ENCODE data around the gene PANK1. TPM values are rescaled to one million over a fixed set of nuclear protein-coding genes. Genes with fewer than 3 reads are reported as not detected.
A peak's percentile ranks its signal among the peaks of the same experiment; 100 is the strongest.

PANK1 gene
- total and polyA plus RNA-seq, 5 donors from 2014 or later, result 0.17 to 0.49 (median 0.41) TPM; not detected in 2

- ATAC-seq (ENCODE audit: low read depth in 2 of 2) (no peak), DNase-seq (no peak)
- Mint-ChIP-seq H3K27ac (no peak overlapping the region), H3K9me3 (no peaks in the 10 kb centered on the region), H3K4me1 (peaks cover 5 to 7% (median 5%) of the 10 kb centered on the region in 4 donors), H3K27me3 (peaks cover 26% of the 10 kb centered on the region), H3K36me3 (no peaks in the 10 kb centered on the region), H3K4me3 (no peak overlapping the region)
- no peak overlapping the region for H3K27ac ChIP-seq (ENCODE audit: insufficient read depth, low read length, poor library complexity, severe bottlenecking)
- H3K4me1 ChIP-seq (ENCODE audit: control insufficient read depth, insufficient read depth, low read length, poor library complexity, severe bottlenecking), result peaks cover 17% of the 10 kb centered on the region
- H3K9me3 ChIP-seq (ENCODE audit: control insufficient read depth in 2 of 2, low read length in 2 of 2), result no peaks in the 10 kb centered on the region
- H3K4me3 ChIP-seq (ENCODE audit: low read depth, low read length), result peak overlapping the region; percentile 79
- H3K36me3 ChIP-seq (ENCODE audit: control insufficient read depth, insufficient read depth, low read length), result no peaks in the 10 kb centered on the region
- peaks cover 29% of the 10 kb centered on the region for H3K27me3 ChIP-seq (ENCODE audit: control insufficient read depth, insufficient read depth, low read length)
These were observed 1.6 kb downstream of the PANK1 start for GRCh38 chr10:89643431-89643811.

GRCh38 chr10:89642193-89642592 lies 2.8 kb downstream of the PANK1 start:
- peak overlapping the region in 1 of 4 donors; percentile 16 for H3K4me3 Mint-ChIP-seq
- H3K9me3 Mint-ChIP-seq, result no peaks in the 10 kb centered on the region
- H3K4me3 ChIP-seq (ENCODE audit: low read depth, low read length), result no peak overlapping the region
- peaks cover 17% of the 10 kb centered on the region for H3K4me1 ChIP-seq (ENCODE audit: control insufficient read depth, insufficient read depth, low read length, poor library complexity, severe bottlenecking)
- H3K36me3 ChIP-seq (ENCODE audit: control insufficient read depth, insufficient read depth, low read length), result no peaks in the 10 kb centered on the region
- H3K36me3 Mint-ChIP-seq, result no peaks in the 10 kb centered on the region
- peaks cover 15% of the 10 kb centered on the region for H3K27me3 Mint-ChIP-seq
- peaks cover 27% of the 10 kb centered on the region for H3K27me3 ChIP-seq (ENCODE audit: control insufficient read depth, insufficient read depth, low read length)
- no peak overlapping the region for H3K27ac ChIP-seq (ENCODE audit: insufficient read depth, low read length, poor library complexity, severe bottlenecking)
- H3K9me3 ChIP-seq (ENCODE audit: control insufficient read depth in 2 of 2, low read length in 2 of 2), result no peaks in the 10 kb centered on the region
- no peak for DNase-seq
- peaks cover 5 to 7% (median 5%) of the 10 kb centered on the region in 4 donors for H3K4me1 Mint-ChIP-seq
- ATAC-seq (ENCODE audit: low read depth in 2 of 2), result no peak
- H3K27ac Mint-ChIP-seq, result no peak overlapping the region

- Mint-ChIP-seq H3K4me1 (peaks cover 0 to 2% (median 2%) of the 10 kb centered on the region in 4 donors), H3K9me3 (no peaks in the 10 kb centered on the region)
These were observed 4.8 kb downstream of the PANK1 start for GRCh38 chr10:89640241-89640640.

GRCh38 chr10:89639326-89639725 lies 5.7 kb downstream of the PANK1 start:
- Mint-ChIP-seq H3K27me3 (no peaks in the 10 kb centered on the region), H3K27ac (no peak overlapping the region), H3K4me3 (no peak overlapping the region), H3K4me1 (no peaks in the 10 kb centered on the region), H3K36me3 (no peaks in the 10 kb centered on the region), H3K9me3 (no peaks in the 10 kb centered on the region)
- Histone ChIP-seq H3K9me3 (ENCODE audit: control insufficient read depth in 2 of 2, low read length in 2 of 2) (no peaks in the 10 kb centered on the region), H3K4me3 (ENCODE audit: low read depth, low read length) (no peak overlapping the region), H3K36me3 (ENCODE audit: control insufficient read depth, insufficient read depth, low read length) (no peaks in the 10 kb centered on the region), H3K4me1 (ENCODE audit: control insufficient read depth, insufficient read depth, low read length, poor library complexity, severe bottlenecking) (peaks cover 6% of the 10 kb centered on the region), H3K27me3 (ENCODE audit: control insufficient read depth, insufficient read depth, low read length) (peaks cover 17% of the 10 kb centered on the region), H3K27ac (ENCODE audit: insufficient read depth, low read length, poor library complexity, severe bottlenecking) (no peak overlapping the region)
- ATAC-seq (ENCODE audit: low read depth in 2 of 2), result no peak
- no peak for DNase-seq

More at GRCh38 chr10:89640241-89640640, 4.8 kb downstream of the PANK1 start:
- no peak for ATAC-seq (ENCODE audit: low read depth in 2 of 2)
- DNase-seq, result no peak
- peaks cover 2% of the 10 kb centered on the region for H3K27me3 Mint-ChIP-seq
- Histone ChIP-seq H3K27me3 (ENCODE audit: control insufficient read depth, insufficient read depth, low read length) (peaks cover 17% of the 10 kb centered on the region), H3K4me3 (ENCODE audit: low read depth, low read length) (no peak overlapping the region), H3K36me3 (ENCODE audit: control insufficient read depth, insufficient read depth, low read length) (no peaks in the 10 kb centered on the region), H3K4me1 (ENCODE audit: control insufficient read depth, insufficient read depth, low read length, poor library complexity, severe bottlenecking) (peaks cover 13% of the 10 kb centered on the region), H3K9me3 (ENCODE audit: control insufficient read depth in 2 of 2, low read length in 2 of 2) (no peaks in the 10 kb centered on the region), H3K27ac (ENCODE audit: insufficient read depth, low read length, poor library complexity, severe bottlenecking) (no peak overlapping the region)
- H3K27ac Mint-ChIP-seq, result no peak overlapping the region
- H3K4me3 Mint-ChIP-seq, result no peak overlapping the region
- H3K36me3 Mint-ChIP-seq, result no peaks in the 10 kb centered on the region

GRCh38 chr10:89637113-89637512 lies 7.9 kb downstream of the PANK1 start:
- Mint-ChIP-seq H3K4me3 (no peak overlapping the region), H3K4me1 (no peaks in the 10 kb centered on the region), H3K36me3 (no peaks in the 10 kb centered on the region), H3K27ac (no peak overlapping the region), H3K27me3 (no peaks in the 10 kb centered on the region), H3K9me3 (no peaks in the 10 kb centered on the region)
- no peaks in the 10 kb centered on the region for H3K9me3 ChIP-seq (ENCODE audit: control insufficient read depth in 2 of 2, low read length in 2 of 2)
- H3K4me1 ChIP-seq (ENCODE audit: control insufficient read depth, insufficient read depth, low read length, poor library complexity, severe bottlenecking), result no peaks in the 10 kb centered on the region
- H3K4me3 ChIP-seq (ENCODE audit: low read depth, low read length), result no peak overlapping the region
- peaks cover 8% of the 10 kb centered on the region for H3K27me3 ChIP-seq (ENCODE audit: control insufficient read depth, insufficient read depth, low read length)
- no peak for DNase-seq
- no peak overlapping the region for H3K27ac ChIP-seq (ENCODE audit: insufficient read depth, low read length, poor library complexity, severe bottlenecking)
- no peak for ATAC-seq (ENCODE audit: low read depth in 2 of 2)
- no peaks in the 10 kb centered on the region for H3K36me3 ChIP-seq (ENCODE audit: control insufficient read depth, insufficient read depth, low read length)

- H3K4me1 Mint-ChIP-seq, result no peaks in the 10 kb centered on the region
- peaks cover 4% of the 10 kb centered on the region for H3K27me3 ChIP-seq (ENCODE audit: control insufficient read depth, insufficient read depth, low read length)
- H3K27me3 Mint-ChIP-seq, result no peaks in the 10 kb centered on the region
- H3K4me3 Mint-ChIP-seq, result no peak overlapping the region
- no peak overlapping the region for H3K27ac ChIP-seq (ENCODE audit: insufficient read depth, low read length, poor library complexity, severe bottlenecking)
- H3K4me3 ChIP-seq (ENCODE audit: low read depth, low read length), result no peak overlapping the region
- no peaks in the 10 kb centered on the region for H3K4me1 ChIP-seq (ENCODE audit: control insufficient read depth, insufficient read depth, low read length, poor library complexity, severe bottlenecking)
- H3K9me3 ChIP-seq (ENCODE audit: control insufficient read depth in 2 of 2, low read length in 2 of 2), result no peaks in the 10 kb centered on the region
- H3K36me3 Mint-ChIP-seq, result no peaks in the 10 kb centered on the region
- no peaks in the 10 kb centered on the region for H3K36me3 ChIP-seq (ENCODE audit: control insufficient read depth, insufficient read depth, low read length)
- ATAC-seq (ENCODE audit: low read depth in 2 of 2), result no peak
- H3K9me3 Mint-ChIP-seq, result no peaks in the 10 kb centered on the region
- no peak for DNase-seq
- H3K27ac Mint-ChIP-seq, result no peak overlapping the region
These were observed 10.4 kb downstream of the PANK1 start for GRCh38 chr10:89634637-89635036.

- H3K27ac Mint-ChIP-seq, result peak overlapping the region in 1 of 3 donors; percentile 39
- Histone ChIP-seq H3K27ac (ENCODE audit: insufficient read depth, low read length, poor library complexity, severe bottlenecking) (no peak overlapping the region), H3K27me3 (ENCODE audit: control insufficient read depth, insufficient read depth, low read length) (peaks cover 3% of the 10 kb centered on the region), H3K4me3 (ENCODE audit: low read depth, low read length) (no peak overlapping the region), H3K4me1 (ENCODE audit: control insufficient read depth, insufficient read depth, low read length, poor library complexity, severe bottlenecking) (no peaks in the 10 kb centered on the region), H3K36me3 (ENCODE audit: control insufficient read depth, insufficient read depth, low read length) (no peaks in the 10 kb centered on the region), H3K9me3 (ENCODE audit: control insufficient read depth in 2 of 2, low read length in 2 of 2) (no peaks in the 10 kb centered on the region)
- DNase-seq (no peak), ATAC-seq (ENCODE audit: low read depth in 2 of 2) (no peak)
- H3K9me3 Mint-ChIP-seq, result no peaks in the 10 kb centered on the region
- H3K36me3 Mint-ChIP-seq, result no peaks in the 10 kb centered on the region
- H3K4me1 Mint-ChIP-seq, result no peaks in the 10 kb centered on the region
- no peaks in the 10 kb centered on the region for H3K27me3 Mint-ChIP-seq
- H3K4me3 Mint-ChIP-seq, result no peak overlapping the region
These were observed 11.6 kb downstream of the PANK1 start for GRCh38 chr10:89633484-89633883.

- Mint-ChIP-seq H3K27ac (peak overlapping the region in 1 of 3 donors; percentile 39), H3K27me3 (no peaks in the 10 kb centered on the region), H3K9me3 (no peaks in the 10 kb centered on the region), H3K4me1 (no peaks in the 10 kb centered on the region), H3K36me3 (no peaks in the 10 kb centered on the region), H3K4me3 (no peak overlapping the region)
- no peak overlapping the region for H3K27ac ChIP-seq (ENCODE audit: insufficient read depth, low read length, poor library complexity, severe bottlenecking)
- no peaks in the 10 kb centered on the region for H3K9me3 ChIP-seq (ENCODE audit: control insufficient read depth in 2 of 2, low read length in 2 of 2)
- no peak for DNase-seq
- H3K4me3 ChIP-seq (ENCODE audit: low read depth, low read length), result no peak overlapping the region
- H3K27me3 ChIP-seq (ENCODE audit: control insufficient read depth, insufficient read depth, low read length), result no peaks in the 10 kb centered on the region
- ATAC-seq (ENCODE audit: low read depth in 2 of 2), result no peak
- H3K36me3 ChIP-seq (ENCODE audit: control insufficient read depth, insufficient read depth, low read length), result no peaks in the 10 kb centered on the region
- no peaks in the 10 kb centered on the region for H3K4me1 ChIP-seq (ENCODE audit: control insufficient read depth, insufficient read depth, low read length, poor library complexity, severe bottlenecking)
These were observed 12.2 kb downstream of the PANK1 start for GRCh38 chr10:89632824-89633223.

All from CD4-positive, CD25-positive, alpha-beta regulatory T cell (primary cell).